ENCODE data around the gene GATAD2B. TPM values are rescaled to one million over a fixed set of nuclear protein-coding genes. Genes with fewer than 3 reads are reported as not detected.
"Not testable (repeated sequence)": the region's sequence is repeated elsewhere in the genome, so short reads cannot be mapped to it uniquely, and the experiment has no call there.

The GATAD2B gene
- polyA plus RNA-seq, 2 of the 4 experiments (the other 2 are of a cell fraction) = 4.9 to 8.2 TPM

DNA sequence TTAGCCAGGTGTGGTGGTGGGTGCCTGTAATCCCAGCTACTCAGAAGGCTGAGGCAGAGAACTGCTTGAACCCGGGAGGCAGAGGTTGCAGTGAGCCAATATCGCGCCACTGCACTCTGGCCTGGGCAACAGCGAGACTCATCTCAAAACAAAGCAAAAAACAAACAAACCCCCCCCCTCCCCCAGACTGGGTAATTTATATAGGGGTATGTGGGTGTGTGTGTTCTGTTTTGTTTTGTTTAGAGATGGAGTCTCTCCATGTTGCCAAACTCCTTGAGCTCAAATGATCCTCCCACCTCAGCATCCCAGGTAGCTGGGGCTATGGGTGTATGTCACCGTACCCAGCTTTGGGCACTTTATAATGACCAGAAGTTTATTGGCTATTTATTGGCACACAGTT, 74.0 kb downstream of the GATAD2B start (continued):
- TF ChIP-seq REST (IDR thresholded peaks at IDR 0.05) (no peak), JUN (IDR thresholded peaks at IDR 0.05) (no peak), RCOR1 (IDR thresholded peaks at IDR 0.05; ENCODE audit: low read depth, low read length) (no peak)

DNA sequence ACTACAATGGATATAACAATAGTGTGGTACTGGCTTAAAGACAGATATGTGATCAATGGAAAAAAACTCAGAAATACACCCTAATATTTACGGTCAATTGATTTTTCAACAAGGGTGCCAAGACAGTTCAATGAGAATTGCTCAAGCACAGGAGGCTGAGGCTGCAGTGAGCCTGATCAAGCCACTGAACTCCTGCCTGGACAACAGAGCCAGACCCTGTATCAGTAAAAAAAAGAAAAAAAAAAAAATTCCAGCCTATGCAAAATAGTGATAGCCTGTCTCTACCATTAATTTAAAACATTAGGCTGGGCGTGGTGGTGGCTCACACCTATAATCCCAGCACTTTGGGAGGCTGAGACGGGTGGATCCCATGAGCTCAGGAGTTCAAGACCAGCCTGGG, 77.6 kb downstream of the GATAD2B start:
- Histone ChIP-seq H3K4me3 (no peak overlapping the region), H3K4me1 (peaks cover 7% of the 10 kb centered on the region; the same call in 2 of the 3 replicates), H3K4me2 (no peak overlapping the region), H3K27ac (no peak overlapping the region), H3K9me3 (no peaks in the 10 kb centered on the region)
- ATAC-seq (no peak), DNase-seq (ENCODE audit: low read depth in 1 of 2, low spot score in 1 of 2) (no peak), FAIRE-seq (no peak)
- TF ChIP-seq JUNB (IDR thresholded peaks at IDR 0.05) = no peak
- no peak for TF ChIP-seq BHLHE40 (IDR thresholded peaks at IDR 0.05; ENCODE audit: low read depth, low read length)
- no peak for TF ChIP-seq ZC3H11A (IDR thresholded peaks at IDR 0.05)
- TF ChIP-seq RFX5 (IDR thresholded peaks at IDR 0.05) = no peak
- no peak for TF ChIP-seq FOSB (CRISPR knock-in tag; IDR thresholded peaks at IDR 0.05)
- ChIA-PET POLR2A (no interaction called here), CTCF (interaction anchor here (1.4 kb wide), 1 partner anchor 101 kb away, joined by 3 read pairs; the partner anchor contains the start of gene DENND4B)
- WGBS (ENCODE audit: missing lambda C conversion rate) = 91% methylated on average over 3 of the region's 3 CpGs

- 87% methylated on average over 2 of the region's 3 CpGs for WGBS (ENCODE audit: missing lambda C conversion rate)
- H3K4me1 ChIP-seq; ATAC-seq; DNase-seq (ENCODE audit: low read depth in 1 of 2, low spot score in 1 of 2); H3K27ac ChIP-seq; H3K9me3 ChIP-seq; H3K4me2 ChIP-seq; H3K4me3 ChIP-seq; CTCF ChIA-PET; FAIRE-seq: not testable (repeated sequence)
- POLR2A ChIA-PET = interaction anchor here (0.7 kb wide), 1 partner anchor 129 kb away, joined by 3 read pairs; no protein-coding TSS in a partner anchor
Observed at GRCh38 chr1:153844349-153844748, 78.4 kb downstream of the GATAD2B start.

- H3K4me2 ChIP-seq = no peak overlapping the region
- CTCF ChIA-PET = interaction anchor here (1.0 to 1.4 kb wide), 2 partner anchors 12 to 145 kb away, joined by 3 read pairs; no protein-coding TSS in a partner anchor
- H3K4me1 ChIP-seq = peaks cover 7% of the 10 kb centered on the region; the same call in 2 of the 3 replicates
- DNase-seq (ENCODE audit: low read depth in 1 of 2, low spot score in 1 of 2) = no peak
- H3K4me3 ChIP-seq = no peak overlapping the region
- no peak for TF ChIP-seq JUNB (IDR thresholded peaks at IDR 0.05)
- TF ChIP-seq BCL3 (IDR thresholded peaks at IDR 0.05) = no peak
- POLR2A ChIA-PET = no interaction called here
- H3K27ac ChIP-seq = no peak overlapping the region; a peak in 1 of 6 replicates
- no peak for FAIRE-seq
- ATAC-seq = no peak
- no peaks in the 10 kb centered on the region for H3K9me3 ChIP-seq
- WGBS (ENCODE audit: missing lambda C conversion rate) = 87% methylated on average over 3 of the region's 3 CpGs
Observed at GRCh38 chr1:153842006-153842471, 80.7 kb downstream of the GATAD2B start.

- POLR2A ChIA-PET = no interaction called here
- ATAC-seq = no peak
- TF ChIP-seq RFX5 (IDR thresholded peaks at IDR 0.05) (no peak), REST (IDR thresholded peaks at IDR 0.05) (no peak), CBX2 (IDR thresholded peaks at IDR 0.05; ENCODE audit: borderline replicate concordance, low read depth) (no peak), MYC (IDR thresholded peaks at IDR 0.05; ENCODE audit: borderline replicate concordance, low read length) (no peak), CEBPB (IDR thresholded peaks at IDR 0.05) (no peak), RARB (CRISPR knock-in tag; IDR thresholded peaks at IDR 0.05) (no peak), HOXA7 (CRISPR knock-in tag; IDR thresholded peaks at IDR 0.05) (no peak), PBX3 (IDR thresholded peaks at IDR 0.05) (no peak), CHD2 (IDR thresholded peaks at IDR 0.05; ENCODE audit: low read length, partially characterized antibody) (no peak), GATA3 (IDR thresholded peaks at IDR 0.05; ENCODE audit: borderline replicate concordance) (no peak)
Observed at GRCh38 chr1:153841463-153841994, 81.2 kb downstream of the GATAD2B start.

More at GRCh38 chr1:153841463-153841994, 81.2 kb downstream of the GATAD2B start:
- Histone ChIP-seq H3K9me3 (no peaks in the 10 kb centered on the region), H3K4me2 (no peak overlapping the region), H3K4me3 (no peak overlapping the region), H3K27ac (no peak overlapping the region; a peak in 1 of 6 replicates), H3K4me1 (peaks cover 7% of the 10 kb centered on the region; the same call in 2 of the 3 replicates)
- DNase-seq (ENCODE audit: low read depth in 1 of 2, low spot score in 1 of 2) = no peak
- CTCF ChIA-PET = interaction anchor here (1.0 to 1.4 kb wide), 2 partner anchors 13 to 146 kb away, joined by 3 read pairs; no protein-coding TSS in a partner anchor
- FAIRE-seq = no peak
- 90% methylated on average over 3 of the region's 3 CpGs for WGBS (ENCODE audit: missing lambda C conversion rate)
